Muscle of leg (tissue), 11 donors: ENCODE measurements around the gene TULP3. TPM values are rescaled to one million over a fixed set of nuclear protein-coding genes. Genes with fewer than 3 reads are reported as not detected.
"Not testable (repeated sequence)": the region's sequence is repeated elsewhere in the genome, so short reads cannot be mapped to it uniquely, and the experiment has no call there.

ENCODE experiments used
- DNase-seq: peaks from one replicate; pipeline ENCODE4 v3.0.0; 2013
- H3K27ac ChIP-seq: one replicate; pipeline ENCODE4 v1.5.1; 2013; ENCODE audit warnings: mild to moderate bottlenecking, low read length, control low read depth
- H3K27me3 ChIP-seq: one replicate; pipeline ENCODE4 v1.6.1; 2013; ENCODE audit warnings: low read length; ENCODE audit not compliant: control insufficient read depth, insufficient read depth
- H3K36me3 ChIP-seq: one replicate; pipeline ENCODE4 v1.6.1; 2013; ENCODE audit warnings: low read length; ENCODE audit not compliant: control insufficient read depth, insufficient read depth
- H3K4me1 ChIP-seq: one replicate; pipeline ENCODE4 v1.6.1; 2013; ENCODE audit warnings: low read length; ENCODE audit not compliant: control insufficient read depth, insufficient read depth
- H3K4me3 ChIP-seq: one replicate; pipeline ENCODE4 v1.5.1; 2013; ENCODE audit warnings: low read length, control low read depth
- H3K9me3 ChIP-seq: replicated peaks from 2 replicates; pipeline ENCODE4 v1.6.1; 2013; ENCODE audit warnings: low read depth, low read length; ENCODE audit not compliant: control insufficient read depth
- WGBS: methylation state at CpG from one replicate; pipeline ENCODE4 v1.1.5; 2013; ENCODE audit warnings: missing lambda C conversion rate; ENCODE audit not compliant: insufficient coverage; 5-methylcytosine and 5-hydroxymethylcytosine counted together
- polyA plus RNA-seq, 8 donors: library from polyadenylated mRNA; unstranded; fragments of 120-200 nt; gene quantifications; one replicate each; pipeline versions ENCODE4 v1.2.1 to v1.2.3, GENCODE V29; 2013; ENCODE audit warnings: inconsistent platforms in 1 of 8, low replicate concordance in 1 of 8; ENCODE audit not compliant: insufficient read length in 8 of 8, insufficient read depth in 1 of 8
- total RNA-seq: library from RNA; stranded (reverse); fragments of 120-200 nt; gene quantifications from one replicate; pipeline ENCODE4 v1.2.4, GENCODE V29; 2013

Gene TULP3
- total and polyA plus RNA-seq, 9 donors, result 20.8 to 31.3 (median 28.1) TPM

- no peak for DNase-seq
- Histone ChIP-seq H3K4me3 (no peak overlapping the region), H3K27me3 (no peaks in the 10 kb centered on the region), H3K27ac (no peak overlapping the region), H3K36me3 (peaks cover 24% of the 10 kb centered on the region), H3K4me1 (no peaks in the 10 kb centered on the region), H3K9me3 (no peaks in the 10 kb centered on the region)
- 85% methylated on average over 7 of the region's 7 CpGs for WGBS
Observed at GRCh38 chr12:2855546-2855945, 35.1 kb upstream of the TULP3 start.

DNA sequence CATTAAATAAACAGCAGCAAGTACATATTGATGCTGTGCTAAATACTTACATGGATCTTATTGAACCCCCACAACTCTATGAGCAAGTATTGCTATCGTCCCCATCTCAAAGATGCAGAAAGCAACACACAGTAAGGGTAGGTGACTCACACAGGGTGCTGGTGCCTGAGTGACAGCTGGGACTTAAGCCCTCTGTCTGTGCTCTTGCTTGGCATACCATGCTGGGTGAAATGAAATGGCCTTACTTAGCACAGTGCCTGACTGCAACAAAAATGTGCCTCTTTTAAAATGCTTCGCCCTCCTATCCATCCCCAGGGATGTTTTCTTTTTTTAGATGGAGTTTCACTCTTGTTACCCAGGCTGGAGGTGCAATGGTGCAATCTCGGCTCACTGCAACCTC is 34.6 kb upstream of the TULP3 start:
- Histone ChIP-seq H3K36me3 (peaks cover 24% of the 10 kb centered on the region), H3K4me3 (no peak overlapping the region), H3K9me3 (no peaks in the 10 kb centered on the region), H3K27ac (no peak overlapping the region), H3K4me1 (no peaks in the 10 kb centered on the region), H3K27me3 (no peaks in the 10 kb centered on the region)
- DNase-seq, result no peak
- 90% methylated on average over 2 of the region's 3 CpGs for WGBS

GRCh38 chr12:2857021-2857431 is 33.7 kb upstream of the TULP3 start, which contains the start of gene TEX52:
TSS of gene TEX52 (minus strand) at chr12:2857039. CDS start at chr12:2857026, 13 bp downstream.
- DNase-seq, result no peak
- 69% methylated on average over 3 of the region's 3 CpGs for WGBS
- H3K27ac ChIP-seq, result no peak within 1 kb of the TSS

GRCh38 chr12:2857576-2857975 is 33.1 kb upstream of the TULP3 start:
- Histone ChIP-seq H3K4me1 (no peaks in the 10 kb centered on the region), H3K27ac (no peak overlapping the region), H3K27me3 (no peaks in the 10 kb centered on the region), H3K36me3 (peaks cover 24% of the 10 kb centered on the region), H3K9me3 (no peaks in the 10 kb centered on the region), H3K4me3 (no peak overlapping the region)
- 79% methylated on average over 2 of the region's 7 CpGs for WGBS
- DNase-seq, result no peak

More at GRCh38 chr12:2857021-2857431, 33.7 kb upstream of the TULP3 start, which contains the start of gene TEX52:
- Histone ChIP-seq H3K4me3 (no peak within 1 kb of the TSS), H3K27me3 (no peaks in the 10 kb centered on the region), H3K9me3 (no peaks in the 10 kb centered on the region), H3K36me3 (peaks cover 24% of the 10 kb centered on the region), H3K4me1 (no peaks in the 10 kb centered on the region)

DNA sequence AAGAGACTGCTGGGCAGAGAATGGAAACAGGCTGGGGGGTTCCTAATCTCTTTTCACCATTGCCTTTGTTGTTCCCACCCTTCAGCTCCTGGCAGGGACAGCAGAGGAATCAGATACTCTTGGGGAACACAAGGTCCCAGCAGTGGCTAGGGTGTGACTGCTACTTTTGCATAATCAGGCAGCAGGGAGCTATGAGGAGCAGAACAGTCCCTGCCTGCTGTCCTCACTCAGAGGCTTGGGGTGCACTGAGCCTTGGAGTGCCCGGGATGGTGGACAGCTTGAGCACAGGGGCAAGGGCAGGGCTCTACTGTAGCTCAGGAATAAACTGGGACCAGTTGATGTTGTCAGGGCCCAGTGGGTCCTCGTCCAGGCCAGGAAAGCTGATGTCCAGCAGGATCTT is 32.4 kb upstream of the TULP3 start:
- 81% methylated on average over 2 of the region's 2 CpGs for WGBS
- Histone ChIP-seq H3K27ac (no peak overlapping the region), H3K9me3 (no peaks in the 10 kb centered on the region), H3K4me3 (no peak overlapping the region), H3K4me1 (no peaks in the 10 kb centered on the region), H3K36me3 (peaks cover 30% of the 10 kb centered on the region), H3K27me3 (no peaks in the 10 kb centered on the region)
- DNase-seq, result no peak

DNA sequence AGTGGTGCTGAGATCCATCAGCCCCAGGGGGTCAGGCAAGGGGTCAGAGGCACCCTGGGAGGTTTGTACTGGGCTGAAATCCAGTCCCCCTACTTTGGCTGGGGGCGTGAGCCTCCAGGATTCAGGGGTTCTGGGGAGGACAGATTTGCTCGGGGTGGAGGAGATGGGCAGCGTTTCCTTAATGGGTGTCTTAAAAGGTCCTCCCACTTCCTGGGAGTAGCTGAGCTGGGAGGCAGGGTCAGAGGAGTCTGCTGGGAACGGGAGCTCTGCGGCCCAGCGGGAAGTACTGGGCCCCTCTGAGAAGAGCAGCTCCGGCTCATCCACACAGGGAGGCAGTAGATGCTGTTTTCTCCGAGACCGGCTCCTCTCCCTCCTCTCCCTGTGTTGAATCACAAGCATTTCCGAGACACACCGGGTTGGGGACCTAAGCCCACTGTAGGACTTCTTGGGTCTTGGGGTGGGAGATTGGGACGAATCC is 31.7 kb upstream of the TULP3 start:
- H3K9me3 ChIP-seq, result no peaks in the 10 kb centered on the region
- no peak overlapping the region for H3K4me3 ChIP-seq
- 84% methylated on average over 5 of the region's 12 CpGs for WGBS
- no peaks in the 10 kb centered on the region for H3K4me1 ChIP-seq
- H3K27me3 ChIP-seq, result no peaks in the 10 kb centered on the region
- peaks cover 30% of the 10 kb centered on the region for H3K36me3 ChIP-seq
- no peak for DNase-seq
- H3K27ac ChIP-seq, result no peak overlapping the region

GRCh38 chr12:2860170-2860569 is 30.5 kb upstream of the TULP3 start:
- Histone ChIP-seq H3K9me3 (no peaks in the 10 kb centered on the region), H3K36me3 (peaks cover 39% of the 10 kb centered on the region), H3K27ac (no peak overlapping the region), H3K27me3 (no peaks in the 10 kb centered on the region), H3K4me3 (no peak overlapping the region), H3K4me1 (no peaks in the 10 kb centered on the region)
- no peak for DNase-seq

DNA sequence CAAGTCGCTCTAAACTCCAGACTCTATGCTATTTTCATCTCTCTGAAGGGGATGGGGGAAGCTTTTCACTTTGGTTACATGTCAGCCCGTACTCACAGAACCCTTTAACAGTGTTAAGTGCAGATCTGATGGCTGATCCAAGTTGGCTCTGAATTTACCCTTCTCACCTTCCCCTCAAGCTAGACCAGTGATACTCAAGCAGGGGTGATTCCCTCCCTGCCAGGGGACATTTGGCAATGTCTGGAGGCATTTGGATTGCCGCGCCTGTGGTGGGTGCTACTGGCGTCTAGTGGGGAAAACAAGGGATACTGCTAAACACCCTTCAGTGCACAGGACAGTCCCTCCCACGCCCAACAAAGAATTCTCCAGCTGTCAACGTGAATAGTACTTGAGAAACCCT is 27.8 kb upstream of the TULP3 start:
- Histone ChIP-seq H3K4me3 (no peak overlapping the region), H3K36me3 (peaks cover 45% of the 10 kb centered on the region), H3K27ac (no peak overlapping the region), H3K4me1 (no peaks in the 10 kb centered on the region), H3K27me3 (no peaks in the 10 kb centered on the region), H3K9me3 (no peaks in the 10 kb centered on the region)
- 86% methylated on average over 2 of the region's 7 CpGs for WGBS
- DNase-seq, result no peak

DNA sequence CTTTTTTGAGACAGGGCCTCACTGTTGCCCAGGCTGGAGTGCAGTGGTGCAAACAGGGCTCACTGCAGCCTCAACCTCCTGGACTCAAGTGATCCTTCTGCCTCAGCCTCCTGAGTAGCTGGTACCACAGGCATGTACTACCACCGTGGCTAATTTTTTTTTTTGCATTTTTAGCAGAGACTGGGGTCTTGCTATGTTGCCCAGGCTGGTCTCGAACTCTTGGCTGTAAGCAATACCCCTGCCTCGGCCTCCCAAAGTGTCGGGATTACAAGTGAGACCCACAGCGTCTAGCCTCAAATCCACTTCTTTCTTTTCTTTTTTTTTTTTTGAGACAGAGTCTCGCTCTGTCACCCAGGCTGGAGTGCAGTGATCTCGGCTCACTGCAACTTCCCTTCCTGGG is 27.3 kb upstream of the TULP3 start:
- H3K36me3 ChIP-seq, result peaks cover 45% of the 10 kb centered on the region
- H3K27me3 ChIP-seq, H3K27ac ChIP-seq, H3K9me3 ChIP-seq, DNase-seq, H3K4me3 ChIP-seq, H3K4me1 ChIP-seq: not testable (repeated sequence)
- WGBS, result 100% methylated on average over 7 of the region's 7 CpGs

DNA sequence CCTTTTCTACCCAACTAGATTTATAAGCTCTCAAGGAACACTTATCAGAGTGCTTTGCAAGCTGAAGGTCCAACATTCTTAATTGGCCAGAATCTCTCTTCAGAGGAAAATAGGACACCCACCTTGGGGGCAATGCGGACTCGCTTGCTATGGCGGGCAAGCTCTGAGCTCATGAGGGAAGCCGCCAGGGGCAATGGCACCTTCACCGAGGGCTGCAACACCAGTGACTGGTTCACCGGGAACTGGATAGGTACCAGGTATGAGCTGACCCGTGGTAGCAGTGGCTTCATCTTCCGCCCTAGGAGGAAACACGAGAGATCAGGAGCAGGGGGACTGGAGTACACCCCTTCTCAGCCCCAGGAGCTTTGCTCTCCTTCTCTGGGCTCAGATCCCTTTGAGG is 26.5 kb upstream of the TULP3 start:
- DNase-seq, result no peak
- WGBS, result 95% methylated on average over 7 of the region's 9 CpGs
- Histone ChIP-seq H3K27ac (no peak overlapping the region), H3K4me1 (no peaks in the 10 kb centered on the region), H3K4me3 (no peak overlapping the region), H3K27me3 (no peaks in the 10 kb centered on the region), H3K36me3 (peaks cover 42% of the 10 kb centered on the region), H3K9me3 (no peaks in the 10 kb centered on the region)

DNA sequence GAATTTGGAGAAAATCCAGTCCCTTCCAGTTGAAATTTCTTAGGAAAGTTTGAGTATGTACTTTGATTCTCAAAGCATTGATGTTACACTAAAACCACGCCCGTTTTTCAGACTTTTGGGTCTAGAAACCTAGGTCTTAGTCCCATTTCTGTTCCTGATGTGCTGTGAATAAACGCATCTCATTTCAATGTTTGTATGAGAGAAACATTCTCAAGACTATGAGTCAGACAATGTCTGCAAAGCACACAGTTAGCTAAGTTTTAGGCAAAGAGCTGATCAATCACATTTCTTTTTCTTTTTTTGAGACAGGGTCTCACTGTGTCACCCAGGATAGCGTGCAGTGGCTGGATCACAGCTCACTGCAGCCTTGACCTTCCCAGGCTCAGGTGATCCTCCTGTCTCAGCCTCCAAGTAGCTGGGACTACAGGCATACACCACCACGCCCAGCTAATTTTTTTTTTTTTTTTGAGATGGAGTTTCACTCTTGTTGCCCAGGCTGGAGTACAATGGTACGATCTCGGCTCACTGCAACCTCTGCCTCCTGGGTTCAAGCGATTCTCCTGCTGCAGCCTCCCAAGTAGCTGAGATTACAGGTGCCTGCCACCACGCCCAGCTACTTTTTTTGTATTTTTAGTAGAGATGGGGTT is 21.6 kb upstream of the TULP3 start:
- WGBS, result 96% methylated on average over 4 of the region's 9 CpGs
- not testable (repeated sequence) for H3K4me1 ChIP-seq, H3K27me3 ChIP-seq, DNase-seq, H3K27ac ChIP-seq, H3K9me3 ChIP-seq, H3K4me3 ChIP-seq
- peaks cover 43% of the 10 kb centered on the region for H3K36me3 ChIP-seq
